Effector CD8-positive, alpha-beta T cell (primary cell): ENCODE measurements around the gene VAPA.
"Not testable (repeated sequence)": the region's sequence is repeated elsewhere in the genome, so short reads cannot be mapped to it uniquely, and the experiment has no call there.

Experiments
- DNase-seq: peaks from one replicate; lab custom pipeline; 2025; lab: John Stamatoyannopoulos, UW

The VAPA gene

DNA sequence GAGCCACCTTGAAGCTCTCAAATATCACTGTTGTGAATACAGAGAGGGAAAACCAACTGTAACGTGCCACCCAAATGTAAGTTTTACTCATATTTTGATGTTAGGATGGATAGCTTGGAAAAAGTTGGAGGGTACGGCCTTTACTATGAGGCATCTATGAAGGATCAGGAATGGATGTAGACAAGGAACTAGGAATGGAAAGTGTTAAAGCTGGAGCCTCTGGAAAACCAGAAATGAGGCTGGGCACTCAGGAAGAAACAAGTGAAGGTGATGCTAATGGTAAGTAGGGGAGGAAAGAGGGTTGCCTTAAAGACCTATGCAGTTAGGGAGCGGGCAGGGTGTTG is 27.8 kb upstream of the VAPA start:
- no peak for DNase-seq

DNA sequence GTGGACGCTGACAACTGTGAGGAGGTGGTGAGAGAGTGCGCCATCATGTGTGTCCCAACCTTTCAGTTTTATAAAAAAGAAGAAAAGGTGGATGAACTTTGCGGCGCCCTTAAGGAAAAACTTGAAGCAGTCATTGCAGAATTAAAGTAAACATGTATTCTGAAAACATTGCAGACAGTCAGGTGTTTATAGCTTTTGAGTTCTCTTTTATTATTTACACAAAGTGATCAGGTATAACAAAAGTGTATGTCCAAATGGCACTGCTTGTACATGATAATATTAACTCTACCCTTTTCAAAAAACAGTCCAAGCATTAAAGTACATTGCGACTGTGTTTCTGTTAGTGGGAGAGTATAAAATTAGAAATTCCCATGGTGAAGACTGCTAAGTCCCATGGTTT is 25.8 kb upstream of the VAPA start:
- DNase-seq: no peak

DNA sequence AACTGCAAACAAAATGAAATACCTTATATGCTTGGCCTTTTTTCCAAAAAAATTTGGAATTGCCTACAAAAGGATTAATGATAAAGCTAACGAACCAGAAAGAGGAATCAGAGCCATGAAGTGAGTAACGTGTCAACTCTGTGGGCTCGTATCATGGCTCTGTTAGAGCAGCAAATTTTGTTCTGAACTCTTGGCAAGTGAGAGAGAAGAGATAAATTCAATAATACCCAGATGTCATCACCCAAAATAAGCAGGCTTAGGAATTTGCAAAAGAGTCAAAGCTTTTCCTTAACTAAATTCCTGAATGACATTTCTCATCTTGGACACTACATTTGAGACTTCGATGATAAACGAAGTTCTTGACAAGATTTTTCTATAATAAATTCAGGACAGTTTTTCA is 23.6 kb upstream of the VAPA start:
- no peak for DNase-seq

DNA sequence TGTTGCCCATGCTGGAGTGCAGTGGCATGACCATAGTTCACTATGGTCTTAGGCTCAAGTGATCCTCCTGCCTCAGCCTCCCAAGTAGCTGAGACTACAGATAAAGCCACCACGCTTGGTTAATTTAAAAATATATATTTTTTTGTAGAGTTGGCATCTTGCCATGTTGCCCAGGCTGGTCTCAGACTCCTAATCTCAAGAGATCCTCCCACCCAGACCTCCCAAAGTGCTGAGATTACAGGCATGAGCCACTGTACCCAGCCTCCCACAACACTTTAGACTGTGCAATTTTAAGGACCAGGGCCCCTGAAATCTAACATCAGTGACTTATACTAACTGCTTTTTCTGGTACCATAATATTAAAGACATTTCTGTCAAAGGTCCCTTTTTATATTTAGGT is 22.9 kb upstream of the VAPA start:
- no peak for DNase-seq

DNA sequence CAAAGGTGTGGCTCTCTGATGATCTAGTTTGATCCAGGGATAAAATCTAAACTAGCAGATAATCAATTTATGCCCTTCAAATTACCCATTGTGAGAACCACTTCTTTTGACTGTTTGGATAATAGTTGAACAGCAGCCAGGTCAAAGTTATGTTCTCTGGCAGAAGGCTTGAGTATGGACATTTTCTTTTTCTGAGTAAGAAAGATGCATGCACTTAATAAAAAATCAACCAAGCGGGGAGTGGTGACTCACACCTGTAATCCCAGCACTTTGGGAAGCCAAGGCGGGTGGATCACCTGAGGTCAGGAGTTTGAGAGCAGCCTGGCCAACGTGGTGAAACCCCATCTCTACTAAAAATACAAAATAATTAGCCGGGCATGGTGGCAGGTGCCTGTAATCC is 22.3 kb upstream of the VAPA start:
- DNase-seq: not testable (repeated sequence)

DNA sequence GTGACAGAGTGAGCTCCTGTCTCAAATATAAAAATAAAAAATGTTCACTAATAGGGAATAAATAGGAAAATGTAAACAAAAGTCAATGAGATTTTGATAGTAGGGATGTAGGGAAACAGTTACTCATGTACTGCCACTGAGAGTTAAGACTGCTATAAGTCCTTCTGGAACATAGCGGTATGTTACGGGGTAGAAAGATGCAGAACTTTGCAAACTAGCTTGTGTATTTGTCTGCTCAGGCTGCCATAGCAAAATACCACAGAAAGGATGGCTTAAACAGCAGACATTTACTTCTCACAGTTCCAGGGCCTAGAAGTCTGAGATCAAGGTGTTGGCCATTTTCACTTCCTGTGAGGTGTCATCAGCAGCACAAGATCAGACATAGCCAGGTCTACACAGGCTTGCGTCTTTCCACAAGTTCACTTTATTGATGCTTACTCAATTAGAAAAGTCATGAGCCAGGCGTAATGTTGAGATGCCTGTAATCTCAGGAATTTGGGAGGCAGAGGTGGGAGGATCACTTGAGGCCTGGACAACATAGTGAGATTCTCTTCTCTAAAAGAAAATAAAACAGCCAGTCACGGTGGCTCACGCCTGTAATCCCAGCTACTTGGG is 19.3 kb upstream of the VAPA start:
- no peak for DNase-seq

DNA sequence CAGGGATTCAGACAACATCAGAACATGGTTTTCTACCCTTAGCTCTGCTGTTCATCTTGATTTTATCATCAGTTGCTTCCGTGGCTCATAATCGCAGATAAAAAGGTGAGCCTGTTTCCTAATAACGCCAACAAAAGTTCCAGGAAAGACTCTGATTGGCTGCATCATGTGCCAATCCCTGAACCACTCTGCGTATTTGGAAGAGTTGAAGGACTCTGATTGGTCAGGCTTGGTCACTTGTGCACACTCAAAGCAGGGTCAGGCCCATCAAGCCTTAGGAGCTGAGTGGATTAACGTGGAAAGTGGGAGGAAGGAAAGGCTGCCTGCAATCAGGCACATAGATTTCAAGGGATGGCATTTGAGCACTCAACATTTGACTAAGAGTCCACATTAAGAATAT is 16.7 kb upstream of the VAPA start:
- no peak for DNase-seq

DNA sequence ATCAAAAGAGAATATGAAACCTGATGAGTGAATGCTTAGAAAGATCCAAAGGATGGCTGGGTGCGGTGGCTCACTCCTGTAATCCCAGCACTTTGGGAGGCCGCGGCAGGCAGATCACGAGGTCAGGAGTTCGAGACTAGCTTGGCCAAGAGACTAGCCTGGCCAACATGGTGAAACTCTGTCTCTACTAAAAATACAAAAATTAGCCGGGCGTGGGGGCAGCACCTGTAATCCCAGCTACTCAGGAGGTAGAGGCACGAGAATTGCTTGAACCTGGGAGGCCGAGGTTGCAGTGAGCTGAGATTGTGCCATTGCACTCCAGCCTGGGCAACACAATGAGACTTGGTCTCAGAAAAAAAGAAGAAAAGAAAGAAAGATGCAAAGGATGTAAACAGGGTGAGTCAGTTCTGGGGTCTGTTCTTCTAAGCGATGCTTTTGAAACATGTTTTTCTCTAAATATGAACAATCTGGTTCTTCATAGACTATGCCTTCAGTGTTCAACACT is 16.0 kb upstream of the VAPA start:
- DNase-seq: not testable (repeated sequence)

DNA sequence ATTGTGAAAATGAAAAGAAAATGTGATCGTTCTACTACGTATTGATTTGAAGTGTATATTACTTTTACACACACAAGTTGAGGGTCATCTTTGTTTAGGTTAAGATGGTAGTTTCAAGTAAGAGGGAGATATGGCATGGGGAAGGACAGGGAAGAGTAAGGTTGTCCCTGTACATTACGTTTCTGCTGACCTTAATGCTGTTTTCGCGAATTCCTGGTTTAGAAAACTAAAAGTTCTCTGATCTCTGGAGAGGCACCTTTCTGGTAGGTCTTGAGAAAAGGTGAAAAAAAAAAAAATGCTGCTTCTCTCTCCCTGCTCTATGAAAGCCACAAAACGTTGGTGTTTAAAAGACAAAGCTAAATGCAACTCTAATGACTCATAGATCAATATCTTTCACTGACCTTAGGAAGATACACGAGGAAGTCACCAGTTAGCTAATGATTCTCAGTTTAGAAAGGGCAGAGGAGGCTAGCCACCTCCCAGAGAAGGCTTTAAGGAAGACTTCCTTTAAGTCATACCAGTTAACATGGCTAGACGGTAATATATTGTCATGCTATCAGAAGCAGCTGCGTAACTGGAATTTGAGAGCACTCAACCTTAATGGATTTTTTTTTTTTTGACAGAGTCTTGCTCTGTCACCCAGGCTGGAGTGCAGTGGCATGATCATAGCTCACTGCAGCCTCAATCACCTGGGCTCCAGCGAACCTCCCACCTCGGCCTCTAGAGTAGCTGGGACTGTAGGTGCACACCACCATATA is 14.8 kb upstream of the VAPA start:
- no peak for DNase-seq

DNA sequence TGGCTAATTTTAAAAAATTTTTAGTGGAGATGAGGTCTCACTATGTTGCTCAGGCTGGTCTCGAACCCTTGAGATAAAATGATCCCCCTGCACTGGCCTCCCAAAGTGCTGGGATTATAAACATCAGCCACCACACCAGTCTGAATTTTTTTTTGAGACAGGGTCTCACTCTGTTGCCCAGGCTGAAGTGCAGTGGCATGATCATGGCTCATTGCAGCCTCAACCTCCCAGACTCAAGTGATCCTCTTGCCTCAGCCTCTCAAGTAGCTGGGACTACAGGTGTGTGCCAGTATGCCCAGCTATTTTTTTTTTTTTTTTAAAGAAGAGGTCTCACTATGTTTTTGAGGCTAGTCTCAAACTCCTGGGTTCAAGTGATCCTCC is 14.3 kb upstream of the VAPA start:
- not testable (repeated sequence) for DNase-seq

DNA sequence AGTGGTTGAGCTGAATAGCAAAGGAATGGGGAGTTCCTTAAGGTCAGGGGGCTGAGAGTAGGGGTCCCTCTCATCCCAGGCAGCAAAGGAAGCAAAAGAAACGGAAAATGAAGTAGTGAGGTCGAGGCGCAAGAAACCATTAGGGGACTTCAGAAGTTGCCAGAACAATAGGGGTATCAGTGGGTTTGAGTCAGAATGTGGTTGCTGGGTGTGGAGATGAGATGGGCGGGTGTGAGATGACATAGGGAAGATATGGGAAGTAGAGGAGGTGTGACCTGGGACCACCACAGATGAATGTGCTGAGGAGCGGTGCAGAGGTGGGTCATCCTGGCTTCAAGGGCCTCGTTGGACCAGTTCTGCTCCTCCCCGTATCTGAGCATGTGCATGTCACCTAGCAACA is 13.1 kb upstream of the VAPA start:
- DNase-seq: no peak

DNA sequence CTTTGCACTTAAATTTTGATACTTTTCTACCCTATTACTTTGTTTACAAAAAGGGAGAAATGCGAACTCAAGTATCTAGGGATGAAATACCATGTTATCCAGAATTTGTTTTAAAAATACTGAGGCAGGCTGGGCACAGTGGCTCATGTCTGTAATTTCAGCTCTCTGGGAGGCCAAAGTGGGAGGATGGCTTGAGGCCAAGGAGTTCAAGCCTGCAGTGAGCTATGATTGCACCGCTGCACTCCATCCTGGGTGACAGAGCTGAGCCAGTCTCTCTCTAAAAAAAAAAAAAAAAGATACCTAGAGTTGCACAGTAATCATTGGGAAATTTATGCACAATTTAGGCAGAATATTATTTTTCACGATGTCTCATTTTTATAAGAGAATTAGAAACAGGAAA is 12.4 kb upstream of the VAPA start:
- no peak for DNase-seq

DNA sequence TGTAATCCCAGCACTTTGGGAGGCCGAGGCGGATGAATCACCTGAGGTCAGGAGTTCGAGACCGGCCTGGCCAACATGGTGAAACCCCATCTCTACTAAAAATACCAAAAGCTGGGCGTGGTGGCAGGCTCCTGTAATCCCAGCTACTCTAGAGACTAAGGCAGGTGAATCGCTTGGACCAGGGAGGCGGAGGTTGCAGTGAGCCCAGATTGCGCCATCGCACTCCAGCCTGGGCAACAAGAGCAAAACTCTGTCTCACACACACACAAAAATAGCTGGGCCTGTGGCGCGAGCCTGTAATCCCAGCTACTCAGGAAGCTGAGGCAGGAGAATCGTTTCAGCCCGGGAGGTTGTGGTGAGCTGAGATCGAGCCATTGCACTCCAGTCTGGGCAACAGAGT is 11.6 kb upstream of the VAPA start:
- DNase-seq: not testable (repeated sequence)

DNA sequence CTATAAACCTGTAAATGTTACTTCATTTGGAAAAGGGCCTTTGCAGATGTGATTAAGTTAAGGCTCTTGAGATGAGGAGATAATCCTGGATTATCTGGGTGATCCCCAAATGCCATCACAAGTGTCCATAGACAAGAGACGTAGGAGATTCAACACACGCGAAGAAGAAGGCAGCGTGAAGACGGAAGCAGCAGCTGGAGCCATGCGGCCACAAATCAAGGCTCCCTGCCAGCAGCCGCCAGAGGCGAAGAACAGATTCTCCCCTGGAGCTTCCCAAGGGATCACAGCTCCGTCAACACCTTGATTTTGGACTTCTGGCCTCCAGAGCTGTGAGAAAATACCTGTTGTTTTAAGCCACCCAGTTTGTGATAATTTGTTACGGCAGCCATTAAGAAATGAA is 11.0 kb upstream of the VAPA start:
- DNase-seq: no peak

DNA sequence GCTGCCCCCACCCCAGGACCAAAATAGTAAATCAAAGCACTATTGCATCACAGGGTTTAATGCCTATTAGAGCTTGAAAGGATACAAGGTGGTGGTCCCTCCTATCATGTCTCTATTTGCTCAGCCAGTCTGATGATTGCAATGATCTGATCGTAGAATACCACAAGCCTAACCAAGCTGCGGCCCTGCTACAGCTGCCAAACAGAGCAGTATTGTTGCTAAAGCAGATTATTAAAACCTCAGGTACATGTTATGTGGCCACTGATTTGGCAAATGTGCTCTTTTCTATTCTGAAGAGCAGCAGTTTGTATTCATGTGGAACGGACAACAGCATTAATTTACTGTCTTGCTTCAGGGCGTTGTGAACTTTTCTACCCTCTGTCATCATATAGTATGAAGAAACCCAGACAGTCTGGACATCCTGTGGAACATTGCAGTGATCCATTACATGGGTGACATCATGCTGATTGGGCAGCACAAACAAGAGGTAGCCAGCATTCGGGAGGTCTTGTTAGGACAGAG is 8.4 kb upstream of the VAPA start:
- no peak for DNase-seq

DNA sequence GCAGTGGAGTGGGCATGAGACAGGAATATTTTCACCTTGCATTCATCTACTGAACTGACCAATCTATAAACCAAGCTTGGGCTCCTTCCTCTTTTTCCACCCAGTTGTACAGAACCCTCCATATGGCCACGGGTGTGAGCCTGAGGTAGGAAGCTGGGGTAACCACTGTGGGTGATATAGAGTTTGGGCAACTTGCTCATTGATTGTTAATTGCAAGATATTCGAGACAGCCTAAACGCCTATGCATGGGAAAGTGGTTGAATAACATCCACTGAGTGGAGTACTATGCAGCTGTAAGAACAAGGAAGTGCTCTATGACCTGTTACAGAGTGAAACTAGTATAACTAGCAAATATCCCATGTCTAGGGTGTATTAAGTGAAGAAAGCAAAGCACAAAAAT is 7.3 kb upstream of the VAPA start:
- no peak for DNase-seq

DNA sequence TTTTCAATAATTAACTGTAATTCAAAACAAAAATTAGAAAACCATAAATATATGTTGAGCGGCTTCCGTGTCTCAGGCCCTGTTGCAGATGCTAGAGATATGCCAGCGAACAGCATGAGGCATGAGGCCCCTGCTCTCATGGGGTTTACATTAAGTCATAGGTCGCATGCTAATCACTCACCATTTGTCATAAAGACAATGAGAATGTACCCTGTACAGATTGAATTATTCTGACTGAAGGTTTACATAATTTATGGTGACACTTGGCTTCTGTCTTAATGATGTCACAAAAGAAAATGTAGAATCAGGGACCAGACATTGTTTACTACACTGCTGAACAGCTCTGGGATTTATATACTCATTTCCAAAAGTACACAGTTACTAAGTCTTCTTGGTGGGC is 5.9 kb upstream of the VAPA start:
- DNase-seq: no peak

DNA sequence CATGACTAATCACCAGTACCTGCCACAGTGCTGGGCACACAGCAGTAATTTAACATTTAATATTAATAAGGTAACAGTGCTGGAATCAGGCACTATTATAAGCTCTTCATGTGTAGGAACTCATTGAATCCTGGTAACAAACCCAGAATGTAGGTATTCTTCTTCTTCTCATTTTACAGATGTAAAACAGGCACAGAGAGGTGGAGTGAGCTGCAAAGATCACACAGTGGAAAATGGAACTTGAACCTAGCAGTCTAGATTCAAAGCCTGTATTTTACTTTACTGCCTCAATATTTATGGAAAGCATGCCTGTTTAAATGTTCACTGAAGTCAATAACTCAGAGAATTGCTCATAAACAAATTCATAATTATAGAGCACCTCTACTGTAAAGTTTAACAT is 3.7 kb upstream of the VAPA start:
- DNase-seq: no peak

DNA sequence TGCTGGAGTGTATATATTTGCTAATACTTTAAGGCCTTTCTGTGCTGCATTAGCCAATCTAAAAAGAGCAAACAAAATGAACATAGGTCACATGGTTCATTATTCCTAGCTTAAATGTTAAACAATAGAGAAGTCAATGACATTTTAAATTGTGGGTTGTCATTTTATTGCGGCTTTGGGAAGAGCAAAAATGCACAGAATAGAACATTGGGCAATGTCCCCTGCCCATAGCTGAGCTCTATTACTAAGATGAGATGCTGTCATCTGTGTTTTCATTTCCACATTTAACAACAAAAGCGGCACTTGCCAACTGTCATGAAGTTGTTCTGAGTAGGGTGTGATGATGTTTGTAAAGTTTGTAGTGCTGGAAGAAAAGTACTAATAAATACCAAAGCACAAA is 3.2 kb upstream of the VAPA start:
- no peak for DNase-seq

DNA sequence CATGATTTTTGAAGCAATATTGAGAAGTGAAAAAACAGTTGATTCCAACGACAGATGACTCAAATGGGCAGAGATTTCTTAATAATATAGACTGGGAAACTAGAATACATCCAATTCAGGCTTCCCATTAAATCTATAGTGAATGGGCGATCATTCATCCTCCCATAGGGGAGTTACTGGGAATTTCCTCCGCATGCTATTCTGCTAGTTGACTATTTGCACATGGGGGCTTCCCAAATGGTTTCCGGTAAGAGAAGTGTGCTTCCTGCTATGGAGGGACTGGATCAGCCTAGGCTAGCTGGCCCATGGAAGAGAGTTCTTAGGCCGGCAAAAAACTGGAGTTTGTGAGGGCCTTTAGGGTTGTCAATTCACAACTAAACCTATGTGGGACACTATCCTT is 2.6 kb upstream of the VAPA start:
- DNase-seq: no peak

DNA sequence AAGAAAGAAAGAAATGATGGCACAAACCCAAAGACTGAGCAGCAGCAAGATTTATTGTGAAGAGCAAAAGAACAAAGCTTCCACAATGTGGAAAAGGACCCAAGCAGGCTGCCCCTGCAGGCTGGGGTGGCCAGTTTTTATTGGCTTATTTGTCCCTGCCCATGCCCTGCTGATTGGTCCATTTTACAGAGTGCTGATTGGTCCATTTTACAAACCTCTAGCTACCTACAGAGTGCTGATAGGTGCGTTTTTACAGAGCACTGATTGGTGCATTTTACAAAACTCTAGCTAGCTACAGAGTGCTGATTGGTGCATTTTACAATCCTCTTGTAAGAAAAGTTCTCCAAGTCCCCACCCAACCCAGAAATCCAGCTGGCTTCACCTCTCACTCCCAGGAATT is 1.5 kb upstream of the VAPA start:
- not testable (repeated sequence) for DNase-seq

DNA sequence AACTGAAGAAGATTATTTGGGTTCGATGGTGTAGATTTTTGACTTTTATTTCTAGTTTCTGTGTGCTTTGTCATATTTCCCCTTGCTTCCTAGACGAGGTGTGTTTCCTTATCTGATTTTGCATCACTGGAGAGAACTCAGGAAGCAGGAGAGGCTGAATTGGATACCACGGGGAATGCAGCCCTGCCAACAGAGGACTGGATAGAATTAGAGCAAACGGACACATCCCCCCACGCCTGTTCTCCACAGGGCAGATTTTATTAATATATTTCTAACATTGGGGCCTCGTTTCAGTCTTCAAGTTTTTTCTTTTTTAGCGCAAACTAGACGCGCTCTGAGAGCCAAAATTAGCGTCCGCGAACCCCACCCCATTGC is 678 bp upstream of the VAPA start:
- DNase-seq: no peak

DNA sequence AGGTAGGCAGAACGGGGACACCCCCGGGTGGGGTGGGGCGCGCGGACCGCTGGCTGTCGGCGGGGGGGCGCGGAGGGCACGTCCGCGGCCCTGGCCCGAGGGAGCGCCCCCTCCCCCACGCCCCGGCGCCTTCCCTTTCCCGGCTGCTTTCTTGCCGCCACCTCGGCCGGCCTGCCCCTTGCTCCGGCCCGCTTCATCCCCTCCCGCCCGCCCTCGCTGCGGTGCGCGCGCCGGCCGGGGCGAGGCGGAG is 443 bp downstream of the VAPA start:
- no peak for DNase-seq
